Dermis microvascular lymphatic vessel endothelial cell (primary cell): ENCODE results near the gene PRND. TPM values are rescaled to one million over a fixed set of nuclear protein-coding genes. Genes with fewer than 3 reads are reported as not detected.
A peak's percentile ranks its signal among the peaks of the same experiment; 100 is the strongest.
"Not testable (repeated sequence)": the region's sequence is repeated elsewhere in the genome, so short reads cannot be mapped to it uniquely, and the experiment has no call there.

Experiments
- DNase-seq, 2 donors: peaks; one replicate each; pipeline versions ENCODE4 v3.0.0 to v3.0.0-alpha.2; 2010; ENCODE audit warnings: low read depth in 2 of 2
- total RNA-seq: library from RNA; depleted of rRNA; stranded (reverse); fragments of >200 nt; gene quantifications from 2 replicates; pipeline ENCODE4 v1.2.1, GENCODE V29; 2014

PRND gene
- total RNA-seq, 1 donor from 2014 or later: 1.9 TPM

DNA sequence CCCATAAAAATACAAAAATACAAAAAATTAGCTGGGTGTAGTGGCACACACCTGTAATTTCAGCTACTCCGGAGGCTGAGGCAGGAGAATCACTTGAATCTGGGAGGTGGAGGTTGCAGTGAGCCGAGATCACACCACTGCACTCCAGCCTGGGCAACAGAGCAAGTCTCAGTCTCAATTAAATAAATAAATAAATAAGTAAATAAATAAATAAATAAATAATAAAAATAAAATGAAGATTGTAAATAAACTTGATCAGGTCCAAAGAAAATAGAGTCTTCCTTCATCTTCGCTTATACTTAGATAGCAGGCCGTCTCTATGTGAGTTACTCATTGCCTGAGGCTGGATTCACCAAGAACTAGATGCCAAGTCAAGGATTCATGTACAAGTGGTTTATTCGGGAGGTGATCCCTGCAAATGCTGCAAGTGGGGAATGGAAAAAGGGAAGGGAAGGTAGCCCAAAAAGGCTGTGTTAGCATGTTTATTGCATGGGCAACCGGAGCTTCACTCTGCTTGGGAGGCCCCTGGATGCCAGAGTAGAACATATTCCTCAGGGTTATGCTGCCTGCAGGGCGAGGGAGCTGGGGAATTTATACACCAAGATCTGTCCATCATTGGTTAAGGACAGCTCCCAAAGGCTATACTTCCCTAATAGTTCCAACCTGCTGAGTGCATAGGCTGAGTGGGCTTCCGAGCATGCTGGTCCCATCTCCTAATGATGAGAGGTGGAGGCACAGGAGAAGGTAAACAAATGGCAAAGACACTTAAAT is 16.3 kb downstream of the PRND start:
- DNase-seq: no peak

DNA sequence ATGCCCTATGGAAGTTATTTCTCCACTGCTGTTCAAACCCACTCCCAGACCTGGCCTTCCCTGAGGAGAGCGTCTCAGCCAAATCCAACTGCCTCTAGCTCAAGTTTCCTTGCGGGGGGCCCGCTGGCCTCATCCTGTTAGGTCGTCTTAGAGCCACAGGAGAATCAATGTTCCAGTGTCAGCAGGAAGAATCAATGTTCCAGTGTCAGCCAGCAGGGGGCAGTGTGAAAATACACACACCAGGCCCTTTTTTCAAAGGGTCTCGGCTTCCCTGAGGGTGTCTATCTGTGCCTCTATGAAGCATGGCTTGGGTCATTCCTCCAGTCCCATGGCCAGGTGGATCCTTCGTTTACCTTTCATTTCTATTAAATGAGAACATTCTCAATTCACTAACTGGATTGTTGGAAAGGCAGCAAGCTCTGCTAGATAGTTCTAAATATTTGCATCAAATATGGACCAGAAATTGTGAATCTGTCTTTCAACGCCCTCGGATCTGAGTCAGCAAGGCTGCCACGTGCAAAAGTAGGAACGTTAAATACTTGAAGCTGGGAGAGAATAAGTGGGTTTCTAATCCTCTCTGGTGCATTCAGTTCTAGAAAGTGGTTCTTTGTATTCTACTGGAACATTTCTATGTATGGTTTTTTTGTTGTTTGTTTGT is 19.2 kb downstream of the PRND start:
- DNase-seq: peak; percentile 34 to 57

DNA sequence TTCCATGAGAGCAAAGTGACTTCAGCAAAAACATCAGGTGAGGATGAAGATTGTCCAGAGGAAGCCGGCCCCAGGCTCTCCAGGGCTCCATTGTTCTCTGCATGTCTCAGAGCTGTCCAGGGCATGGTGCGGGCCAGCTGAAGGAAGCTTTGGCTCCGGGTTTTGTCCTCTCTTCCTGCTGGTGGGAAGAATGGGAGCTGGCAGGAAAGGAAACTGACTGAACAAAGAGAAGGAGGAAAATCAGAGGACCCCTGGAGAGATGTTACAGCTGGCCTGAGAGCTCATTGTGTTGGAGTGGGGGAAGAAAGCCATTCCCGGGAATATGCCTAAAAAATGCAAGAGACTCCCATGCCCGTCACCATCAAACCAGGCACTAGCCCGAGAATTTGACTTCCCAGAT is 27.1 kb downstream of the PRND start:
- peak in 1 of 2 donors; percentile 50 for DNase-seq

DNA sequence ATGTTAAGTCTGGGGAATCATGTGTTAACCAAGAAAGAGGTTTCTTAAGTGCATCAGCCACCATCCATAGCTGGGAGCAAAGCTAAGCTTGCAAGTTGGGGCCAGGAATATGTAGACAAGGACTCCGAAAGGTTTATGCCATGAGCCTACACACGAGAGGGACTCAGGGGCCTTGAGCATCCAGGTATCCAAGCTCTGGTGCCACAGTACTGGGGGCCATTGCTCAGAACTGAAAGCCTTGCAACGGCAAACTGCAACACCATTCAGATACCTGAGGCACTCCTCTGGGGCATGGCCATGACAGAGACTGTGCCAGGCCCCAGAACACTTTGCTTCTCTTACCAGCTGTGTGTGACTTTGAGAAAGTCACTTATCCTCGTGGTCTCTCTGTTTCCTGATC is 27.6 kb downstream of the PRND start:
- no peak for DNase-seq

DNA sequence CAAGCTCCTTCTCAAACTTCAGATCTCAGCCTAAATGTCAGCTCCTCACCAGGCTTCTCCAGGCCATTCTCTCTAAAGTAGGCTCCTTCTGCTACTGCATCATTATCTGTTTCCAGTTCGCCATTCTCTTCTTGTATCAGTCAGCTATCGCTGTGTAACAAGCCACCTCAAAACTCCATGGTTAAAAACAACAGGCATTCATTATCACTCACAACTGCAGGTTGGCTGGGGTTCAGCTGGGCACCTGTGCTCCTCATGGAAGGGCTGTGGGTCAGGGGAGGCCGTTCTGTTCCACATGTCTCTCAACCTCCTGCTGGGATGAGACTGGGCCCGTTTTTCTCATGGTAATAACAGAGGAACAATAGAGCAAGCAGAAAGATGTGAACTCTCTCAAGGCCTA is 28.7 kb downstream of the PRND start:
- DNase-seq: no peak

DNA sequence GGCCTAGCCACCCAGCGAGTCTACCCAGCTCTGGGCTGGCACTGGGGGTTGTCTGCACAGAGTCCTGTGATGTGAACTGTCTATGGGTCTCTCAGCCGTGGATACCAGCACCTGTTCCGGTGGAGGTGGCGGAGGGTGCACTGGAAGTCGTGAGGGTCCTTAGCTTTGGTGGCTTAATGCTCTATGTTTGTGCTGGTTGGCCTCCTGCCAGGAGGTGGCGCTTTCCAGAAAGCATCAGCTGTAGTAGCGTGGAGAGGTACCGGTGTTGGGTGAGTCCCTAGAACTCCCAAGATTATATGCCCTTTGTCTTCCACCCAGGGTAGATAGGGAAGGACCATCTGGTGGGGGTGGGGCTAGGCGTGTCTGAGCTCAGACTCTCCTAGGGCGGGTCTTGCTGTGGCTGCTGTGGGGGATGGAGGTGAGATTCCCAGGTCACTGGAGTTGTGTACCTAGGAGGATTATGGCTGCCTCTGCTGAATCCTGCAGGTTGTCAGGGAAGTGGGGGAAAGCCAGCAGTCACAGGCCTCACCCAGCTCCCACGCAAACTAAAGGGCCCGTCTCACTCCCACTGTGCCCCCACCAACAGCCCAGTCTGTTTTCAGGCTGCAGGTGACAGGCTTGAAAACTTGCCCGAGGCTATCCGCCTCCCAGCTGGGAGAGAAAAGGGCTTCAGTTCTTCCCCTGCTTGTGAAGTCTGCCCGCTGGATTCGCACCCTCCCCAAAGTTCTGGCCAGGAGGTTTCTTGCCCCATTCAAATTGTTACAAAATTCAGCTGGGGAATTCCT is 37.6 kb downstream of the PRND start:
- not testable (repeated sequence) for DNase-seq

DNA sequence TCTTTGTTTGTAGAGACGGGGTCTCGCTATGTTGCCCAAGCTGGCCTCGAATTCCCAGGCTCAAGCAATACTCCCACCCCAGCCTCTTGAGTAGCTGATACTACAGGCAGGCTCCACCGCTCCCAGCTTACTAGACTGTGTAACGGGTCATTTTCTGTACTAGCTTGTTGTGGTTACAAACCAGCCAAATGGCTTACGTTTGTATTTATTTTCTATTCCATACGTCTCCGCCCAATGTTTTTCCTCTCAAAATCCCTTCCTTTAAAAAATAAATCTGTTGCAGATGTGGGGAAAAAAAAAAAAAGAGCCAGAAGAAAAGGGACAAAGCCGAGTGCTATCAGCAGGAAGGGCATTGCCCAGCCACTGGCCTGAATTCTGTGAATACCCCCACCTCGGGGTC is 41.6 kb downstream of the PRND start:
- no peak for DNase-seq

DNA sequence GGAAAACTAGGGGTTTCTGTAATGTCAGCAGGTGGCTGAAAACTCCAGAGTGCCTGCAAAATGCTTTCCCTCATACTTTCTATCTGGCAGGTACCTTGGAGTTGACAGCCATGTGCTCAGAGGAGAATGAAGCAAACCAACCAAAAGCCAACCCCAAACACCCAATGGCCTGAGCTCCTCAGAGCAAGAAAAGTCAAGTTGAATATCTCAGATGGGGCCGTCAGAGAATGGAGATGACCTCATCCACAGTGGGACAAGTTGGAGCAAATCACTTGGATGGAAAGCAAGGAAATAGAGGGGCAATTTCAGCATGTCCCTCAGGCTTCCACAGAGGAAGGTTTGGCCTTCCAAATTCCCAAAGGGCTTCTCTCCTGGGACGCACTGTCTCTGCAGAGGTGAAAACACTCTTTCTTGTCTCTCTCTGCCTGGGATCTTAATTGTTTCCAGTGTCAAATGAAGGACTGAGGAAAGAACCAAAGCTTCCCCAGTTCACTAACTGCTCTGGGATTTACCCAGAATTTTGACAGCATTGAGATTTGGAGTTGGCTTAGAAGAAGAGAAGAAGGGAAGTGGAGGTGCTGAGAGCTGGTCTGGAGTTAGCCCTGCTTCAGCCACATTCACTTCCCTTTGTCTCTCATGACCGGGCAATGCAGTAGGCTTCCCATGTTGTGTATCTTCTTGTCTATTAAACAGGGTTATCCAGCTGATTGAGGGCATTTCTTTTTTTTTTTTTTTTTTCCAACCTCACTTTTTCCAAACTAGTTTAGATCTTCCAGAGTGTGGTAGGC is 42.2 kb downstream of the PRND start:
- DNase-seq: no peak

DNA sequence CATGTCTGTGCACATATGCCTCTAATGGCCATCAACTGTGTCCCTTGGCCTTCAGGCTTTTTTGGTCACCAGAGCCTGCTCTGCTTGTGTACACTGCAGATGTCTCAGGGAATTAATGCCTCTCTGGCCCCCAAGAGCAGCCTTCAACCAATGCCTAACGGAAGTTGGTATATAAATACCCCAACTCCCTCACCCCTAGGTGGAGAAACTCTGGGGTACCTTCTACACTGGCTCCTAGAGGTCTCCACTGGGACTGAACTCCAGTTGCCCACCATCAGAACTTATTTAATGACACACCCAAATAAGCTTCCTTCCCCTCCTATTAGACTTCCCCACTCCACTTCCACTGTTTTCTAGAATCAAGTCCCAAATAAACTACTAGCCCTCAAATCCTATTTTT is 43.1 kb downstream of the PRND start:
- no peak for DNase-seq

DNA sequence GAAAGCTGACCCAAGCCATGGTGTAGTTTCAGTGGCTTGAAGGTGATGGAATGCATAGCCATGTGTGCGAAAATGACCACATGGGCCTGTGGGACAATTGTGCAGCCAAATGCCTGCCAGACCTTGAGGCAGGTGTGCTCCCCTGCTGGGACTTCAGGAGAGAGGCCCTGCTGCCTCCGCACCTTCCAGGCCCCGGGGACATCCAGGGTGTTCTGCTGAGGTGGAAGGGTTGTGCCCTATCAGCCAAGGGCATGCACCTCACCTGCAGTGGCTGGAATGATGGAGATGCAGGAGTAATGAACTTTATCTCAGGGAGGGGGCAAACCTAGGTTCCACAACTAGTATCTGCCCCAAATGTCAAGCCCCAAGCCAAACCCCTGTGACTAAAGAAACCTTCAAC is 44.0 kb downstream of the PRND start:
- no peak for DNase-seq

DNA sequence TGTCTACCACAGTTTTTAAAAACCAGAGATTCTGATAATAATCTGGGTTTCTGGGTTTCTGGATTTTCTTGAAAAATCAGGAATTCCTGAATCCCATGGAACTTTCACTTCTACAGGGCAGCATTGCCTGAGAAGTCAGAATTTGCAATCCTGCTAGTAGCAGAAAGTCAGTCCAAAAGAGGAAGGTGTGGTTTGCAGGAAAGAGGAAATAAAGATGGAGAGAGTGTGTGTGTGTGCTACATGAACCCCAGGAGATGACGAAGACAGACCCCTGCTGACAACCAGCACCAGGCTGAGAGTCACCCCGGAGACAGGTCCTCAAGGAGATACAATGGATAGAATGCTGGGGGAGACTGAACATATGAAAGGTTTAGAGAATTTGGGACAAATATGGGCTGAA is 44.9 kb downstream of the PRND start:
- no peak for DNase-seq

DNA sequence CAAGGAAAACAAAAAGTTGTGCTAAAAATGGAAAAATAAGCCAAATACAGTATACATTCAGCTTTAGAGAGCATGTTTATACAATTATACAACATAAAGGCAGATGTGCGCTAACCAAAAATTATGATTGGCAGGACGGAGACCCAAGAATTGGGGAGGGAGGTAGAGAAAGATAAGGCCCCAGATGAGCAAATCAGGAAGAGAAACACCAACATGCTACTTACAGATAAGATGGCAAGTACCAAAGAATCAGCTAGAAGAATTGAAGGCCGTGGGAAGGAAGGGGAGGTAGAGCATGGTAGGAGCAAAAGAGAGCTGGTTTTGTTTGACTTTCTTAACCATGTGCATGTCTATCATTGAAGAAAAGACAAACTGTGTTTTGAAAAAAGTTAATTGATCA is 45.4 kb downstream of the PRND start:
- no peak for DNase-seq

DNA sequence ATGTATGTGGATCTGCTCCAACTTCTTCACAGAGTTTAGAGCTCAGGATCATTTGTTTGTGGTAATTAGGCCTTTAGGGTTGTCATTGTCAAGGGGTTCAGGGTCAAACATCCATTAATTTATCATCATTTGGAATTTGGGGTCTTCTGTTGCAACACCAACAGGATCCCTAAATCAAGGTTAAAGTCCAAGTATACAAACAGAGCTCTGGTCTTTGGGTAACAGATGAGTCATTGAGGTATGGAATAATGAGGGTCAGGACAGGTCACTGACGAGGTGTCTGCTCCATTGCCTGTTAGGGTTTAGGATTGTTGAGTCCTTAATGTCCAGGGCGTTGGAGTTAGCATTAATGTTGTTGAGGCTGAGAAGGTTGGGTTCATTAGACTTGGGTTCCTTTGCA is 47.6 kb downstream of the PRND start:
- DNase-seq: no peak

DNA sequence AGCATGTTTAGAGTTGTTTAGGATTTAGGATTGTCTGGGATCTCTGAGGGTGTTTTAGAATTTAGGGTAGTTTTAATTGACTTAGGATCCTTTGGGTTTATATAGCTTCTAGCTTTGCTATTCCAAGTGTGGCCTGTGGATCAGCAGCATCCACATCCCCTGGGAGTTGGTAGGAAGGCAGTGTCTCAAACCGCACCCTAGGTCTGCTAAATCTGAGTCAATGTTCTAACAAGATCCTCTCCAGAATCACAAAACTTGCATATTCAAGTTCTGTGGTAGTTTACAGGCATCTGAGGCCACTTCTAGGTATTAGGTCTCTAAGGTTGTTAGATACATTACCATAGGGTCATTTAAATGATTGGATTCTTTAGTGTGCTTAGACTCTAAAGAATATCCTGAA is 48.3 kb downstream of the PRND start:
- no peak for DNase-seq

DNA sequence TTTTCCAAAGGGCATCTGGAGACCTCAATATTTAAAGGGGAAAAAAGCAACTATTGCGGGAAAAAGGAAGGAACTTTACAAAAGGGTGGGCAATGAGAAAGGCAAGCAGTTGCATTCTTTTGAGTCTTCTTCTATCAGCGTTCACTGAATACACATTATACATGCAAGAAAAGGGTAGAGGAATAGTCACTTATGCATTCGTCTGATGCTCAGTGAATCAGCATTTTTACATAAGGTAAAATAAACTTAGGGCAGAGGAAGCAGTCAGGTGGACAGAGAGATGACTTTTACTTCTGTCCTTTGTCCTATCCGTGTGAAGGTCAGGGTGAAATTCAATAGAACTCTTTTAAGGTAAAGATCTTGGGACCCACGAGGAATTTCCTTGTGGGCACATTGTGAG is 49.3 kb downstream of the PRND start:
- no peak for DNase-seq

DNA sequence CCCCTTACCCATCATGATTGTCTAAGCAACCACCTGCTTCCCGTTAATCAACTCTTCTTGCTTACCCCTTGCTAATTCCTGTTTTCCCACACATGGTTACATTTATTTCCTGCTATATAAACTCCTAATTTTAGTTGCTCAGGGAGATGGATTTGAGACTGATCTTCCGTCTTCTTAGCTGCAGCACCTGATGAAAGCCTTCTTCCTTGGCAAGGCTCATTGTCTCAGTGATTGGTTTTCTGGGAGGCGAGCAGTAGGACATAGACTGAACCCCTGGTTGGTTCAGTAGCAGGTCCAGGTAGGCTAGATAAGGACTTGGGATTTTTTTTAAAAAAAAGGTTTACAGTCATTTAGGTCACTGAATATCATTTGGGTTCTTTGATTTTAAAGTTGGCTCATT is 50.4 kb downstream of the PRND start:
- no peak for DNase-seq

DNA sequence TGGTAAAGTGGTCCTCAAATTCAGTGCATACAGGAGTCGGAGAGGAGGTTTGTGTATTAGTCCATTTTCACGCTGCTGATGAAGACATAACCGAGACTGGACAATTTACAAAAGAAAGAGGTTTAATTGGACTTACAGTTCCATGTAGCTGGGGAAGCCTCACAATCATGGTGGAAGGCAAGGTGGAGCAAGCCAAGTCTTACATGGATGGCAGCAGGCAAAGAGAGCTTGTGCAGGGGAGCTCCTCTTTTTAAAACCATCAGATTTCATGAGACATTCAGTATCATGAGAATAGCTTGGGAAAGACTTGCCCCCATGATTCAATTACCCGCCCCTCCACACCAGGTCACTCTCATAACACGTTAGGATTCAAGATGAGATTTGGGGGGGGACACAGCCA is 51.3 kb downstream of the PRND start:
- DNase-seq: not testable (repeated sequence)

DNA sequence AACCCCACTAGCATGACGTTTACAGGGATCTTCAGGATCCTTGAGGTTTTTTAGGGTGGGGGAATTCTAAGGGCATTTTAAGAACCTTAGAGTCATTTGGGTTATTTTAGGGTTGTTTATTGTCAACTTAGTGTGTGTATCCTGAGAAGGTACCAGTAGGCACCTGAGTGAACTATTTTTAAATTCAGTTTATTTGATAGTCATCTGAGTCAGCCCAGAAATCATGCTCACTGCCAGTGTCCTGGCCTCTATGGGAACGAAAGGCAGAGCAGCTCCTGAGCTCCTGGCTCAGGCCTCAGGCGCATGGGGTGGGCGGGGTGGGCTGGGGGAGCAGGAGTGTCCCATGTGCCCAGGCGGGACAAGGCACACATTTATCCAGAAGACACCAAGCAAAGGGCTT is 52.0 kb downstream of the PRND start:
- no peak for DNase-seq

DNA sequence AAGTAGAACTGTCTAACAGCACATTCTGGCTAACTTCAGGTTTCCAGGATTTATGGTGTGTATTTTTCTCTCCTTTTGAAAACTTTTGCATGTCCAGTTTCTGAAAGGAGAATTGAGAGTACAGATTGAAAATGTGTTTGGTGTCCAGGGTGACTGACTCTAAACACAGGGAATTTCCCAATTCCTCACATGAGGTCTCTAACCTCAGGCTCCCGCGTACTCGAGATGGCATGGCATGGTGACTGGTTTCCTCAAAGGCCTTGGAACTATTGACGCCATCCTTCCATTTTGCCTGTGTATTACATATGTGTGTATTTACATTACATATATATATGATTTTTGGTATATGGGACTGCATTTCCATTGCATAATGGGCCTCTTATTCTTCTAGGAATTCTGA is 52.5 kb downstream of the PRND start:
- DNase-seq: no peak

DNA sequence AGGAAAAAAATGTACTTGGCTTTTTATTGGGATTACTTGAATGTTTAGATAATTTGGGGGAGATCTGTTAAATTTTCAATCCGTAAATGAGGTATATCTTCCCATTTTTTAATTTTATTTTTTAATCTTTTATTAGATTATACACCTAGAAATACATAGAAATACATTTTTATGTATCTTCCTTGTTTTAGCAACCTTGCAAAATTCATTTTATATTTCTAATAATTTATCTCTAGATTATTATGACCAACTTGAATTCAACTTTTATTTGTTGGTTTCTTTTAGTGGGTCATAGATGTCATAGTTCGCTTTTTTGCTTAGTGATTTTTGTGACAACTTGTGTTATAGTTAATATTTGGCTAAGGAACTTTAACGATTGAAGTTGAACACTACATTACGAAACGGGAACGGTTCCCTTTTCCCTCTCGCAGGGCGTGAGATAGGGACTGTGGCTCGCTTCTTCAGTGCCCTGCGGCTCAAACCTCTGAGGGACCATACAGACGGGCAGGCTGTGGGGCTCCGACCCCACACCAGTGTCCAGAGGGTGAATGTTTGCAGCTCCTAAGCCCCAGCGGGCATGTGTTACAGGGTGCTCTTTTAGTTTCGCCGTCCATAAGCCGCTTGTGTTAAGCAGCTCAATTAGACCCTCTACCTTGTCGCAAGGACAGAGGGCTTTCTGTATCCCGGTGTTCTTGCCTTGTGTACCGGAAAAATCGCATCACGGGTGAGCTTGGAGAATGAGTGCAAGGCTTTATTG is 53.8 kb downstream of the PRND start:
- DNase-seq: no peak

DNA sequence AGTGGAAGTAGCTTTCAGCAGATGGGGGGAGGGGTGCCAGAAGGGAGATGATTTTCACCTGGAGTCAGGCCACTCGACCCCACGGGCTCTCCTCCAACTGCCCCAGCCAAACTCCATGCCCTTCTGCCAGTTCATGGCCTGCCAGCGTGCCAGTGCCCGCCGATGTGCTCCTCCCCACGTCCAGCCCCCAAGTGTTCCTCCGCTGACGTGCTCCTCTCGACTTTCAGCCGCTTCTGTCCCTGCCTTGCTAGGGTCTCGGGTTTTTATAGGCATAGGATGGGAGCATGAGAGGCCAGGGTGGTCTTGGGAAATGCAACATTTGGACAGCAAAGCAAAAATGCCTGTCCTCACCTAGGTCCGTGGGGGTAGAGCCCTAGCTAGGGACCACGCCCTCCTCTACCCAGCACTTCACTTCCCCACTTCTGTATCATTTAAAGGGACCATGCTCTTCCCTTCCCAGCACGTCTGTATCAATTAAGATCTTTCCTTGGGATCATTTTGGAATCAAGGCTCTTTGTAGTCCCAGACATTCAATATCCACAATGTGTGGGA is 54.4 kb downstream of the PRND start:
- DNase-seq: no peak
